PFSK-1 (cell line): ENCODE measurements around the gene HYI.

Source experiments
- FOXP2 ChIP-seq: optimal IDR thresholded peaks from 2 replicates; pipeline ENCODE3; 2011; ENCODE audit warnings: borderline replicate concordance, control low read depth, inconsistent platforms; ENCODE audit not compliant: insufficient read depth; ENCODE audit errors: extremely low read length, extremely low read depth
- POLR2AphosphoS5 ChIP-seq: IDR thresholded peaks from 2 replicates; pipeline ENCODE4 v1.6.1; 2012; ENCODE audit warnings: low read depth, mild to moderate bottlenecking, control low read depth, low read length, moderate library complexity
- SIN3A ChIP-seq: IDR thresholded peaks from 2 replicates; pipeline ENCODE4 v1.6.1; 2012; ENCODE audit warnings: mild to moderate bottlenecking, low read length, moderate library complexity, borderline replicate concordance; ENCODE audit not compliant: insufficient read depth
- TAF1 ChIP-seq: IDR thresholded peaks from 2 replicates; pipeline ENCODE4 v1.6.1; 2012; ENCODE audit warnings: low read length, control low read depth, borderline replicate concordance; ENCODE audit not compliant: insufficient read depth
- TF ChIP-seq, protein P1 (sequence below), 2 experiments: IDR thresholded peaks; 2 replicates each; pipeline versions ENCODE4 v1.6.1 to v1.8.0; 2011 to 2012; ENCODE audit warnings: low read depth in 2 of 2, low read length in 2 of 2, control low read depth in 1 of 2, inconsistent platforms in 1 of 2, mild to moderate bottlenecking in 1 of 2, moderate library complexity in 1 of 2; ENCODE audit not compliant: insufficient read depth in 1 of 2

HYI gene

DNA sequence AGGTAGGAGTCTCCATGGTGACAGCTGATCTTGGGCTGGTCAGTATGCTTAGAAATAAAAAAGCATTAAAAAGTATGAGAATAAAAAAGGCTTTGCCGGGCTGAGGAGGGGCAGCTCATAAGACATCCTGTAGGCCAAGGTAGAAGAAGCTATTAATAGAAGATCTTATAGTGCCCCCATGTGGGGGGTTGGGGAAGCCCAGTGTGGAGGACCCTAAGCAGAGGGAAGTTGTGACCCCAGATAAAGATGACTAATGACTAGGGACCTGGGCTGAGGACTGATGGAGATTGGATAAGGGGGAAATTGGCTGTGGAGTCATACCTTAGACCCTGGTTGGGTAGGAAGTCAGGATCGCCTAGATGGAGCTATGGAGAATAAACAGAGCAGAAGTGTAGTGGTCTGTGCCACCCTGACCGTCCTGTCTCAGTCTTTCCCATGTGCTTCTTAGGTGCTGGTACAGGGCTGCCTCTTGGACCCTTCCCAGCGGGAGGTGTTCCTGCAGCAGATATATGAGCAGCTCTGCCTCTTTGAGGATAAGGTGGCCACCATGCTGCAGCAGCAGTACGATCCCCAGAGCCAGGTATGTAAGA lies 39.0 kb downstream of the HYI start:
- no peak for TF ChIP-seq FOXP2
- no peak for TF ChIP-seq SIN3A
- TF ChIP-seq TAF1: no peak
- no peak for TF ChIP-seq POLR2AphosphoS5
- TF ChIP-seq, protein P1, sequence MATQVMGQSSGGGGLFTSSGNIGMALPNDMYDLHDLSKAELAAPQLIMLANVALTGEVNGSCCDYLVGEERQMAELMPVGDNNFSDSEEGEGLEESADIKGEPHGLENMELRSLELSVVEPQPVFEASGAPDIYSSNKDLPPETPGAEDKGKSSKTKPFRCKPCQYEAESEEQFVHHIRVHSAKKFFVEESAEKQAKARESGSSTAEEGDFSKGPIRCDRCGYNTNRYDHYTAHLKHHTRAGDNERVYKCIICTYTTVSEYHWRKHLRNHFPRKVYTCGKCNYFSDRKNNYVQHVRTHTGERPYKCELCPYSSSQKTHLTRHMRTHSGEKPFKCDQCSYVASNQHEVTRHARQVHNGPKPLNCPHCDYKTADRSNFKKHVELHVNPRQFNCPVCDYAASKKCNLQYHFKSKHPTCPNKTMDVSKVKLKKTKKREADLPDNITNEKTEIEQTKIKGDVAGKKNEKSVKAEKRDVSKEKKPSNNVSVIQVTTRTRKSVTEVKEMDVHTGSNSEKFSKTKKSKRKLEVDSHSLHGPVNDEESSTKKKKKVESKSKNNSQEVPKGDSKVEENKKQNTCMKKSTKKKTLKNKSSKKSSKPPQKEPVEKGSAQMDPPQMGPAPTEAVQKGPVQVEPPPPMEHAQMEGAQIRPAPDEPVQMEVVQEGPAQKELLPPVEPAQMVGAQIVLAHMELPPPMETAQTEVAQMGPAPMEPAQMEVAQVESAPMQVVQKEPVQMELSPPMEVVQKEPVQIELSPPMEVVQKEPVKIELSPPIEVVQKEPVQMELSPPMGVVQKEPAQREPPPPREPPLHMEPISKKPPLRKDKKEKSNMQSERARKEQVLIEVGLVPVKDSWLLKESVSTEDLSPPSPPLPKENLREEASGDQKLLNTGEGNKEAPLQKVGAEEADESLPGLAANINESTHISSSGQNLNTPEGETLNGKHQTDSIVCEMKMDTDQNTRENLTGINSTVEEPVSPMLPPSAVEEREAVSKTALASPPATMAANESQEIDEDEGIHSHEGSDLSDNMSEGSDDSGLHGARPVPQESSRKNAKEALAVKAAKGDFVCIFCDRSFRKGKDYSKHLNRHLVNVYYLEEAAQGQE (IDR thresholded peaks at IDR 0.05; ENCODE audit: insufficient read depth in 1 of 2, low read depth in 2 of 2, low read length in 2 of 2): no peak

DNA sequence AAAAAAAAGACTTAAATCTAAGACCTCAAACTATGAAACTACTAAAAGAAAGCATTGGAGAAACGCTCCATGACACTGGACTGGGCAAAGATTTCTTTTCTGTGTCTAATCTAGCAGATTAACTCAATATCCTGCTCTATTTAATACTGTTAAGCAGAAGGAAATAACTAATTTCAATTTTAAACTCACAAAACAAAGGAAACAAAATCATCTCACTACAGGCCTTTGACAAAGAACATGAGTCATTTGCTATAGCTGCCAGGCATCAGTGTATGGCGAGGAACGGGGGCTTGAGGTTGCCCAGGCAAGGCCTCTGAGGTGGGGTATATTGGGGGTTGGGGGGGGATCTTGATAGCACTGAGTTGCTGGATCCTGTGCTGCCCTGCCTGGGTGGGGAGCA lies 43.2 kb downstream of the HYI start:
- no peak for TF ChIP-seq TAF1
- no peak for TF ChIP-seq SIN3A
- TF ChIP-seq, protein P1 (IDR thresholded peaks at IDR 0.05; ENCODE audit: insufficient read depth in 1 of 2, low read depth in 2 of 2, low read length in 2 of 2): no peak
- TF ChIP-seq POLR2AphosphoS5: no peak
- no peak for TF ChIP-seq FOXP2

DNA sequence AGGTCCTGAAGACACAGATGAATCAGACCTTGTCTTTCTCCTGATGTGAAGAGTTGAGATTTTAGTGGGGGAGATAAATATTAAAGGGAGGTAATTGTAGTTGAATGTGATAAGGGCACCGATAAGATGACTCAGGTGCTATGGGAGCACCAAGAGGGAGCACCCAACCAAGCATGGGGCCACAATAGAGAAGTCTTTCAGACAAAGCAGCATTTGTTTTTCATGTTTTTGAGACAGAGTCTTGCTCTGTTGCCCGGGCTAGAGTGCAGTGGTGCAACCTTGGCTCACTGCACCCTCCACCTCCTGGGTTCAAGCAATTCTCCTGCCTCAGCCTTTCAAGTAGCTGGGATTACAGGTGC lies 47.9 kb downstream of the HYI start:
- TF ChIP-seq SIN3A: no peak
- no peak for TF ChIP-seq FOXP2
- TF ChIP-seq, protein P1 (IDR thresholded peaks at IDR 0.05; ENCODE audit: insufficient read depth in 1 of 2, low read depth in 2 of 2, low read length in 2 of 2): no peak
- TF ChIP-seq TAF1: no peak
- no peak for TF ChIP-seq POLR2AphosphoS5

DNA sequence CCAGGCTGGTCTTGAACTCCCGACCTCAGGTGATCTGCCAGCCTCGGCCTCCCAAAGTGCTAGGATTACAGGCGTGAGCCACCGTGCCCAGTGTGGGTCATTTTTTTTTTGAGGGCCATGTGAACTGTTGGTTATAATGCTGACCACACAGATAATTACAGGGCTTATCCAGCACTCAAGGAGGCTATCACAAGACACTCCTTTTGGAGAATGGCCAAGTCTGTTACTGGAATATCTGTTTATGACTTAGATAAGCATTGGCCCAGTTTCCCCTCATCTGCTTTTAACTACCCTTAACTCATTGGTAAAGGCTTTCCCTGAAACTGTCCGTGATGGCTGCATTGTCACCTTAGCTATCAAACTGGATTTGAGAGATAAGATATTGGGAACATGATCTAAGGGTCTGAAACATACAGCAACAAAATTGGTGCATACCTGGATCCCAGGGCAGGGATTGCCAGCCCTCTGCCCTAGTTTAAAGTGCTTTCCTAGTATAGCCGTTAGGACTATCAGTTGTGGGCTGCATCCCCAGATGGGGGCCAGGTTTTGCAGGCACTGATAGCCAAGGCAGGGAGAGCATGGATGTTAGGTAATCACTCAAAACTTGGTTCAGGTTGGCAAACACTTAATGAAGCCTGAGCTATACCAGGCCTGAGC lies 48.4 kb downstream of the HYI start:
- no peak for TF ChIP-seq TAF1
- no peak for TF ChIP-seq POLR2AphosphoS5
- TF ChIP-seq, protein P1 (IDR thresholded peaks at IDR 0.05; ENCODE audit: insufficient read depth in 1 of 2, low read depth in 2 of 2, low read length in 2 of 2): no peak
- TF ChIP-seq FOXP2: no peak
- TF ChIP-seq SIN3A: no peak

DNA sequence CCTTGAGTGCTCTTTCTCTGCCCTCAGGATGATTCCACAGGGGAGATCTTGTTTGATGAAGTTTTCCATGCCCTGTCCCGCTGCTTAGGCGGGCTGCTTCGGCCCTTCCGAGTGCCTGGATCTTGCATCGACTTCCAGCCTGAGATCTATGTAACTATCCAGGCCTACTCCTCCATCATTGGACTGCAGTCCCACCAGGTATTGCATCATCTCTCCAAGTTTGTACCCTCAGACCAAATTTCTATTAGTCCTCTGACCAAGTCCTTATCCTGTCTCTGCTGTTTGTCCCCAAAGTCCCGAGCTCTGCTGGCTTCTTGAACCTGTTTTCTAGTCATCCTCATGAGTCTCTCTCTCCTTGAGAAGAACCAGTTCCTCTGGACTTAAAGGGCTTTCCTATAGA lies 49.4 kb downstream of the HYI start:
- TF ChIP-seq SIN3A (no peak), FOXP2 (no peak), POLR2AphosphoS5 (no peak), TAF1 (no peak)
- TF ChIP-seq, protein P1 (IDR thresholded peaks at IDR 0.05; ENCODE audit: insufficient read depth in 1 of 2, low read depth in 2 of 2, low read length in 2 of 2): no peak
